ENCODE measurements around the gene IL21R. TPM values are rescaled to one million over a fixed set of nuclear protein-coding genes. Genes with fewer than 3 reads are reported as not detected.

The IL21R gene
- 2.0 TPM for polyA plus RNA-seq (2013, experiment 1 of 2; ENCODE audit: insufficient read length)
- polyA plus RNA-seq (2013, experiment 2 of 2; ENCODE audit: insufficient read length): 1.7 TPM

GRCh38 chr16:27401768-27402568 is at the start of gene IL21R:
Gene IL21R, plus strand, starts transcription at chr16:27402174. Its CDS starts 27,898 bp downstream, at chr16:27430072.
- DNase-seq: peak; percentile 53

- DNase-seq: no peak
Measured at GRCh38 chr16:27353853-27354252, 48.1 kb upstream of the IL21R start.

GRCh38 chr16:27355610-27356009 is 46.4 kb upstream of the IL21R start:
- DNase-seq: peak; percentile 9

DNA sequence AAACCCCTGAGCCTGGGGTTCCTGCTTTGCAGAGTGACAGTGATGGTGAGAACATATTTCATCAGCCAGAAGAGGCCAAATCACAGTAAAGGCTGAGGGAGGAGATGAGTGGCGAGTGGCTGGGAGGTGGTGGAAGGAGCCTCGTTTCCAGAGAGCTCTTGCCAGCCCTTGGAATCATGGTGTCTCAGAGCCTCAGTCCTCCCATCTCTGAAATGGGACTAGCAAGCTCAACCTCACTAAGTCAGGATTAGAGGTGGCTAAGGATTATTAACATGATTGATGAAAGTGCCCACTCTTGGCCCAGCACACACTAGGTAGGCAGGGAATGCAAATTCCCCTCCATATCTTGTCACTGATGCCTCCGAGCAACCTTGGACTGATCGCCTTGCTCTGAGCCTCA is 45.2 kb upstream of the IL21R start:
- DNase-seq: no peak

GRCh38 chr16:27359051-27359450 is 42.9 kb upstream of the IL21R start:
- DNase-seq: no peak

- no peak for DNase-seq
Measured at GRCh38 chr16:27359615-27360014, 42.4 kb upstream of the IL21R start.

GRCh38 chr16:27361987-27362386 is 40.0 kb upstream of the IL21R start:
- DNase-seq: no peak

GRCh38 chr16:27362570-27363245 is 39.3 kb upstream of the IL21R start:
- no peak for DNase-seq

DNA sequence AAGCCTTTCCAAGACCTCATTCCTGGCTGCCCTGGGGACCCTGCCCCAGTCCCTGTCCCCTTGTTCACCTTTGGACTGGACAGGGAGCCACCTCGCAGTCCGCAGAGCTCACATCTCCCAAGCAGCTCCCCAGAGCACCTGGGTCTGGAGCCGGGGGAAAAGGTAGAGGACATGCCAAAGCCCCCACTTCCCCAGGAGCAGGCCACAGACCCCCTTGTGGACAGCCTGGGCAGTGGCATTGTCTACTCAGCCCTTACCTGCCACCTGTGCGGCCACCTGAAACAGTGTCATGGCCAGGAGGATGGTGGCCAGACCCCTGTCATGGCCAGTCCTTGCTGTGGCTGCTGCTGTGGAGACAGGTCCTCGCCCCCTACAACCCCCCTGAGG is 38.7 kb upstream of the IL21R start:
- DNase-seq: no peak

- DNase-seq: no peak
Measured at GRCh38 chr16:27363797-27364196, 38.2 kb upstream of the IL21R start.

DNA sequence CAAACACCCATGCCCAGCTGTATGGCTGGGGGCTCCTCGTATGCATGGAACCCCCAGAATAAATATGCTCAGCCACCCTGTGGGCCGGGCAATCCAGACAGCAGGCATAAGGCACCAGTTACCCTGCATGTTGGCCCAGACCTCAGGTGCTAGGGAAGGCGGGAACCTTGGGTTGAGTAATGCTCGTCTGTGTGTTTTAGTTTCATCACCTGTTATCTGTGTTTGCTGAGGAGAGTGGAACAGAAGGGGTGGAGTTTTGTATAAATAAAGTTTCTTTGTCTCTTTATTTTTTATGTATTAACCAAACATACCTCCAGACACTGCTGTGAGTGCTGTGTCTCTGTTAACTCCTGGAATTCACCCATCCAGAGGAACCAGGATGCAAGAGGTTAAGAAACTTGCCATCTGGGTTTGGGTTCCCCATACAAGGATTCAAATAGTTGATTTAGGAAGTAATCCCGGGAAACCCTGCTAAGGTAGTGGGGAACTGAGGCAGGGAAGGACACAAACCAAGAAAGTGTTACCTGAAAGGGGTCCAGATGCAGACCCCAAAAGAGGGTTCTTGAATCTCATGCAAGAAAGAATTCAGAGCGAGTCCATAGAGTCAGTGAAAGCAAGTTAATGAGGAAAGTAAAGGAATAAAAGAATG is 37.4 kb upstream of the IL21R start:
- DNase-seq: no peak

DNA sequence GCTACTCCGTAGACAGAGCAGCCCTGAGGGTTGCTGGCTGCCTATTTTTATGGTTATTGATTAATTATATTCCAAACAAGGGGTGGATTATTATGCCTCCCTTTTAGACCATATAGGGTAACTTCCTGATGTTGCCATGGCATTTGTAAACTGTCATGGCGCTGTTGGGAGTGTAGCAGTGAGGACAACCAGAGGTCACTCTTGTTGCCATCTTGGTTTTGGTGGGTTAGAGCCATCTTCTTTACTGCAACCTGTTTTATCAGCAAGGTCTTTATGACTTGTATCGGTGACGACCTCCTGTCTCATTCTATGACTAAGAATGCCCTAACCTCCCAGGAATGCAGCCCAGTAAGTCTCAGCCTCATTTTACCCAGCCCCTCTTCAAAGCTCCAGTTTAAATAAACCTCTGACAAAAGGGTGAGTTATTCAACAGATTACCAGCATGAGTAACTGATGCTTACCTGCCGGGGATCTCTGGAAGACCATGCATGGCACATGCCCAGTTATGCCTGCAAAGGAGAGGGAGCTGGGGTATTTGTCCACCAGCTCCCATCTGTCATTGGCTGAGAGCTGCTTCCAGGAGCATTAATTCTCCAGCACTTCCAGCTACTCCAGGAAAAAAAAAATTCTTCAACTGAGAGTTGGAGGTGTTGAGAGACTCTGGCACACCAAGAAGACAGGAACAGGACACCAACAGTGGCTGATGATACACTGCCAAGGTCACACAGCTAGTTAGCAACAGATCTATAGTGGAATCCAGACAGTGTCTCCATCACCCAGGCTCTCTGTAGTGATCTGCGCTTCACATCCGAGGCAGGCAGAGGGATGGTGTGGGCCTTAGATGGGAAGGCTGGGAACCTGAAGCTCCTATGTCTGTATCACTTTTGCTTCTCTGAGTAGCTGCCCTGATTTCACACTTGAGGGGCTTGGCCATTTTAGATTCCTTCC is 36.6 kb upstream of the IL21R start:
- DNase-seq: peak; percentile 26

GRCh38 chr16:27366687-27367460 is 35.1 kb upstream of the IL21R start:
- DNase-seq: no peak

DNA sequence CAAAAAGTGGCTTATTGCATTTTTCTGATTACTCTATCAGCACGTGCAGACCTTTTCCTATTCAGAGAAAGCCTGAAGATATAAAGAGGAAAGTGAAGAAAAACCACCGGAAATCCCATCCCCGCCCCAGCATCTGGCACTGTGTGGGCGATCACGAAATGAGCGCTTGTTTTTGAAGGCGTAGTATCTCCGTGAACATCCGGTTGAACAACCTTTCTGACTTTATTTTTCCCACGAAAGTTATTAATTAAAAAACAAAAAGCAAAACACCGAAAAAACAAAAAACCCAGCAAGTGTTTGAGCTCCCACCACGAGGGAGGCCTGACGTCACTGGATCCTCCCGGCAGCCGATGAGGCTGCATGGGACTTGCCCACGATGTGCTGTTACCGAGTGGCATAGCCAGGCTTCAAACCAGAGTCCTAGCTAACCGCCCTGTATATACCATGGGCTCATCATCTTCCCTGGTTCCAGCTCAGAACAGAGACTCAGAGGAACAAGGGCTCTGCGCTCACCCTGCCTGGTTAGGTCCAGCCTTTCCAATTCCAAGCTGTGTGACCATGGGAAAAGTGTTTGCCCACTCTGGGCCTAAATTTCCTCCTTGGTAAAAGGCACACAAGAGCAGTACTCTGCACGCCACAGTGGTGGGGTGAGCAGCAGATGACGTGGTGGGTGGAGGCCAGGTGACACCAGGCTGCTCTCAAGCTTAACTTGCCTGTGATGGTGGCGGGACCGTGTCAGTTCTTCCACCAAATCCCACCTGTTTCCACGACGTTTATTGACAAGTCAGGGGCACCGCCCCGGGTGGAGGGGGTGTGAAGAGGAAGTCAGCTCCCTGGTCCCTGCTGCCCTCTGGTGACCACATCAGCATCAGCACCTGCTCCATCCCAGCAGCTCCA is 34.3 kb upstream of the IL21R start:
- peak; percentile 68 for DNase-seq

DNA sequence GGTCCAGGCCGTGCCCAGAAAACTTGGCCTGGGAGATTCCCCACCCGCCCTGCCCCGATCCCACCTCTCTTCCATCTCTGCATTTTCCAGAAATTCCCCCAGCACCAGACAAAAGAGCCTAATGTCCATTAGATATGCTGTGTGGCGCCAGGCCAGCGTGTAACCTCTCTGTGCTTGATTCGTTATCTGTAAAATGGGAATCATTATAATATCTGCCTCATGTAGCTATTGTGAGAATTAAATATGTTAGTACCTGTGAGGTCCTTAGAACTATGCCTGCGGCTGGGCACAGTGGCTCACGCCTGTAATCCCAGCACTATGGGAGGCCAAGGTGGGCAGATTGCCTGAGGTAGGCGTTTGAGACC is 33.6 kb upstream of the IL21R start:
- DNase-seq: no peak

- DNase-seq: no peak
Measured at GRCh38 chr16:27369806-27370205, 32.2 kb upstream of the IL21R start.

GRCh38 chr16:27370318-27370717 is 31.7 kb upstream of the IL21R start:
- no peak for DNase-seq

GRCh38 chr16:27373312-27373711 is 28.7 kb upstream of the IL21R start:
- no peak for DNase-seq

DNA sequence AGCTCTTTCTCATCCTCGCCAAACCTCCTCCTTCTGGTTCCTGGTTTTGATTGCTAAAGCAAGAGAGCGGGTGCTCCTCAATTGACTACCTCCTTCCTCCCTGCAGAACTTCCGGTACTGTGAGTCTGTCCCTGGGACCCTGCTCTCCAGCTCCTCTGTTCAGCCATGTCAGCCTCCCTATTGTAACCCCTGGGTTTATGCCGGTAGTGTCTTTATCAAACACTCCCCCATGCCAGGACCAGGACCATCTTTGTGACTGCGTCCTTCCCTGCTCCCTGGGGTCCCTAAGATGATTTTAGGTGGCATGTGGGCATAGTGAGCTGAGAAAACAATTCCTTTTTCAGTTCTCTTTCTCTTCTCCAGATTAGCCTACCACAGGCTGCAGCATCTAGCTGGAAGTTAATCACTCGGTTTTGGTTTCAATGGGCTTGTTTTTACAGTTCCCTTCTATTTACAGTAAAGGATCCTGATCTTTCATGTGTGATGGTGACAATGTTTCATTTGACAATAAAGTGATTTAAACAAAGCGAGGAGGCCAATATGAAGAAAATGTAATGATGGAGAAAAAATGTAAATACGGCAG is 27.7 kb upstream of the IL21R start:
- no peak for DNase-seq

GRCh38 chr16:27374804-27375425 is 27.1 kb upstream of the IL21R start:
- DNase-seq: peak; percentile 72
